HS-5 (cell line): ENCODE measurements around the gene CDK6.
A peak's percentile ranks its signal among the peaks of the same experiment; 100 is the strongest.

Source experiments
- DNase-seq: peaks from one replicate; pipeline ENCODE4 v3.0.0-alpha.2; 2012; ENCODE audit warnings: low read depth

Gene CDK6

GRCh38 chr7:92845736-92846135, 9.4 kb upstream of the CDK6 start:
- DNase-seq = no peak

GRCh38 chr7:92843781-92844180, 7.4 kb upstream of the CDK6 start:
- no peak for DNase-seq

- no peak for DNase-seq
These were observed 6.8 kb upstream of the CDK6 start for GRCh38 chr7:92843034-92843760.

- DNase-seq = no peak
These were observed 4.8 kb upstream of the CDK6 start for GRCh38 chr7:92841192-92841591.

- no peak for DNase-seq
These were observed 3.9 kb upstream of the CDK6 start for GRCh38 chr7:92840316-92840715.

- no peak for DNase-seq
These were observed 3.5 kb upstream of the CDK6 start for GRCh38 chr7:92839901-92840300.

GRCh38 chr7:92838934-92839333, 2.6 kb upstream of the CDK6 start:
- DNase-seq = no peak

- no peak for DNase-seq
These were observed 802 bp upstream of the CDK6 start for GRCh38 chr7:92837000-92837749.

GRCh38 chr7:92835851-92836488, 403 bp downstream of the CDK6 start:
- no peak for DNase-seq

- DNase-seq = no peak
These were observed 1.0 kb downstream of the CDK6 start for GRCh38 chr7:92835261-92835850.

GRCh38 chr7:92834507-92835260, 1.7 kb downstream of the CDK6 start:
- DNase-seq = no peak

- DNase-seq = no peak
These were observed 2.4 kb downstream of the CDK6 start for GRCh38 chr7:92833766-92834506.

- DNase-seq = no peak
These were observed 3.2 kb downstream of the CDK6 start for GRCh38 chr7:92833024-92833765.

GRCh38 chr7:92832534-92833023, 3.8 kb downstream of the CDK6 start:
- no peak for DNase-seq

- DNase-seq = peak; percentile 80
These were observed 4.4 kb downstream of the CDK6 start for GRCh38 chr7:92831716-92832533.

GRCh38 chr7:92830532-92831110, 5.8 kb downstream of the CDK6 start:
- DNase-seq = no peak

- no peak for DNase-seq
These were observed 6.3 kb downstream of the CDK6 start for GRCh38 chr7:92830027-92830426.

GRCh38 chr7:92827464-92828120, 8.8 kb downstream of the CDK6 start:
- DNase-seq = no peak
